GM12874 (cell line): ENCODE data around the gene CAMK2N1.

ENCODE experiments used
- CTCF ChIP-seq: IDR thresholded peaks from 2 replicates; pipeline ENCODE4 v1.5.1; 2011; ENCODE audit warnings: low read depth, mild to moderate bottlenecking, control low read depth, low read length, moderate library complexity; ENCODE audit not compliant: insufficient read depth

The CAMK2N1 gene

GRCh38 chr1:20500716-20501115 is 14.7 kb upstream of the CAMK2N1 start:
- TF ChIP-seq CTCF: no peak

- TF ChIP-seq CTCF: no peak
Measured at GRCh38 chr1:20499718-20500117, 13.7 kb upstream of the CAMK2N1 start.

- TF ChIP-seq CTCF: no peak
Measured at GRCh38 chr1:20499105-20499504, 13.1 kb upstream of the CAMK2N1 start.

- no peak for TF ChIP-seq CTCF
Measured at GRCh38 chr1:20498116-20498515, 12.1 kb upstream of the CAMK2N1 start.

DNA sequence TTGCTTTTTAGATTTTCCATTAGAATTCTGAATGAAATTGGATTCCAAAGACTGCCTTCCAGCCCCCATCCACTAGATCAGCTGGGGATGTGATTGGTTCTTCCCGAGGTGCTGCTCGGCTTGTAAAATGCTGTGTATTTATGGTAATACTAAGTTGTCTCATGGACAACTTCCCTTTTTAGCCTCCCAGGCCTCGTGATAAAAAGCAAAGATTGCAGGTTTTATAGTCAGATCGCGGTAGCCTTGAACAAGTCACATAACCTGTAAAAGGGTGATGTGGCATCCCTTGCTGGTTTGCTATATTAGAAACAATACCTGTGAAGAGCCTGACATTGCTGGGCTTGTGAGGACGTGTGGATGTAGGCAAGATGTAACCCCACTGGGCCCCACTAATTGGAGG is 11.5 kb upstream of the CAMK2N1 start:
- no peak for TF ChIP-seq CTCF

DNA sequence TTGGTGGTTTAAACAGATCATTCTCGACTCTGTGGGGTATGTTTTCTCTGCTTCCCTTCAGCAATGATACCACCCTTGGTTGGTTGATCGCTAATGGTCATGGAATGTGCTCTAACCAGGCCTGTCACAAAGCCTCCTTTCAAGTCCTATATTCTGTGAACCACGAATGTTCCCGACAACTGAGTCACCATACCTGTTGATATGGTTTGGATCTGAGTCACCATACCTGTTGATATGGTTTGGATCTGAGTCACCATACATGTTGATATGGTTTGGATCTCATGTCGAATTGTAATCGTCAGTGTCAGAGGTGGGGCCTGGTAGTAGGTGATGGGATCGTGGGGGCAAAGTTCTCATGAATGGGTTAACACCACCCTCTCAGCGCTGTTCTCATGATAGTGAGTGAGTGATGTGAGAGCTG is 10.2 kb upstream of the CAMK2N1 start:
- TF ChIP-seq CTCF: no peak

- no peak for TF ChIP-seq CTCF
Measured at GRCh38 chr1:20495661-20496060, 9.7 kb upstream of the CAMK2N1 start.
